KMS-11 (cell line): Measurements from ENCODE around the gene STX18.

Experiments used
- H2AFZ ChIP-seq: fragments of 200-600 bp; sonication (generic); 2 replicates; pipeline ENCODE4 v1.6.1; 2016; ENCODE audit warnings: antibody characterized with exemption, mixed run types, low read depth
- H3K27ac ChIP-seq: fragments of 200-600 bp; sonication (generic); 2 replicates; pipeline ENCODE4 v1.6.1; 2016; ENCODE audit warnings: mild to moderate bottlenecking, mixed run types
- H3K27me3 ChIP-seq: fragments of 200-600 bp; sonication (generic); 2 replicates; pipeline ENCODE4 v1.6.1; 2017; ENCODE audit warnings: mild to moderate bottlenecking, low read depth, mixed run types, moderate library complexity; ENCODE audit not compliant: insufficient read depth
- H3K36me3 ChIP-seq: fragments of 200-600 bp; sonication (generic); 2 replicates; pipeline ENCODE4 v1.6.1; 2017; ENCODE audit warnings: mild to moderate bottlenecking, mixed run types; ENCODE audit not compliant: insufficient read depth
- H3K4me1 ChIP-seq: fragments of 200-600 bp; sonication (generic); 2 replicates; pipeline ENCODE4 v1.6.1; 2016; ENCODE audit warnings: mild to moderate bottlenecking, low read depth, mixed run types; ENCODE audit not compliant: poor library complexity, severe bottlenecking
- H3K4me2 ChIP-seq: fragments of 200-600 bp; sonication (generic); 2 replicates; pipeline ENCODE4 v1.7.0; 2016; ENCODE audit warnings: mild to moderate bottlenecking, mixed run types
- H3K4me3 ChIP-seq: fragments of 200-600 bp; sonication (generic); IDR thresholded peaks from 2 replicates; pipeline ENCODE4 v1.6.1; 2017; ENCODE audit warnings: low read depth, low read length, mixed read lengths; ENCODE audit not compliant: insufficient read depth
- H3K79me2 ChIP-seq: fragments of 200-600 bp; sonication (generic); 2 replicates; pipeline ENCODE4 v1.6.1; 2016; ENCODE audit warnings: low read depth, mixed run types; ENCODE audit not compliant: insufficient read depth
- H3K9ac ChIP-seq: fragments of 200-600 bp; sonication (generic); 2 replicates; pipeline ENCODE4 v1.6.1; 2016; ENCODE audit warnings: mild to moderate bottlenecking, mixed run types
- H4K20me1 ChIP-seq: fragments of 200-600 bp; sonication (generic); 2 replicates; pipeline ENCODE4 v1.6.1; 2016; ENCODE audit warnings: mild to moderate bottlenecking, mixed run types; ENCODE audit not compliant: insufficient read depth
- CTCF ChIP-seq: fragments of 200-600 bp; sonication (generic); conservative IDR thresholded peaks from 2 replicates; pipeline ENCODE4 v1.6.1; 2017; ENCODE audit warnings: low read depth, mild to moderate bottlenecking, antibody characterized with exemption, low read length, moderate library complexity, mixed read lengths

STX18 gene

GRCh38 chr4:4583606-4584005 lies 41.8 kb upstream of the STX18 start:
- Histone ChIP-seq H3K9ac (no peak overlapping the region), H3K4me2 (no peak overlapping the region), H3K27me3 (no peaks in the 10 kb centered on the region), H3K79me2 (no peaks in the 10 kb centered on the region), H3K4me3 (no peak overlapping the region), H3K27ac (no peak overlapping the region), H3K4me1 (no peaks in the 10 kb centered on the region), H4K20me1 (no peaks in the 10 kb centered on the region), H2AFZ (no peak overlapping the region), H3K36me3 (no peaks in the 10 kb centered on the region)
- no peak for TF ChIP-seq CTCF

GRCh38 chr4:4582653-4583052 lies 40.8 kb upstream of the STX18 start:
- no peak overlapping the region for H2AFZ ChIP-seq
- H3K36me3 ChIP-seq = no peaks in the 10 kb centered on the region
- no peaks in the 10 kb centered on the region for H3K79me2 ChIP-seq
- no peak overlapping the region for H3K4me3 ChIP-seq
- H4K20me1 ChIP-seq = no peaks in the 10 kb centered on the region
- no peak overlapping the region for H3K27ac ChIP-seq
- no peaks in the 10 kb centered on the region for H3K4me1 ChIP-seq
- H3K4me2 ChIP-seq = no peak overlapping the region
- H3K9ac ChIP-seq = no peak overlapping the region
- no peak for TF ChIP-seq CTCF
- no peaks in the 10 kb centered on the region for H3K27me3 ChIP-seq

- TF ChIP-seq CTCF = no peak
- H3K27ac ChIP-seq = no peak overlapping the region
- H2AFZ ChIP-seq = no peak overlapping the region
- no peaks in the 10 kb centered on the region for H3K27me3 ChIP-seq
- H3K4me2 ChIP-seq = no peak overlapping the region
- no peaks in the 10 kb centered on the region for H3K79me2 ChIP-seq
- no peaks in the 10 kb centered on the region for H4K20me1 ChIP-seq
- H3K9ac ChIP-seq = no peak overlapping the region
- no peak overlapping the region for H3K4me3 ChIP-seq
- no peaks in the 10 kb centered on the region for H3K4me1 ChIP-seq
- no peaks in the 10 kb centered on the region for H3K36me3 ChIP-seq
Measured at GRCh38 chr4:4580494-4580893, 38.6 kb upstream of the STX18 start.

GRCh38 chr4:4578981-4579380 lies 37.1 kb upstream of the STX18 start:
- H3K27ac ChIP-seq = no peak overlapping the region
- TF ChIP-seq CTCF = no peak
- H2AFZ ChIP-seq = no peak overlapping the region
- no peak overlapping the region for H3K9ac ChIP-seq
- no peaks in the 10 kb centered on the region for H4K20me1 ChIP-seq
- no peaks in the 10 kb centered on the region for H3K36me3 ChIP-seq
- H3K79me2 ChIP-seq = no peaks in the 10 kb centered on the region
- no peak overlapping the region for H3K4me2 ChIP-seq
- no peaks in the 10 kb centered on the region for H3K4me1 ChIP-seq
- H3K27me3 ChIP-seq = no peaks in the 10 kb centered on the region
- no peak overlapping the region for H3K4me3 ChIP-seq
